A673 (cell line): ENCODE results near the gene ITGA1. TPM values are rescaled to one million over a fixed set of nuclear protein-coding genes. Genes with fewer than 3 reads are reported as not detected.
"Not testable (repeated sequence)": the region's sequence is repeated elsewhere in the genome, so short reads cannot be mapped to it uniquely, and the experiment has no call there.

Source experiments
- BruUV-seq: library from RNA; stranded (reverse); fragments of 400-500 nt; replicated peaks from 2 replicates; lab custom pipeline; 2021; lab: Mats Ljungman, UMichigan
- CTCF ChIA-PET: fragments of 300-600 bp; sonication (Branson Sonifier 250); formaldehyde crosslinking; loops from one replicate; lab custom pipeline; 2022; ENCODE audit warnings: antibody characterized with exemption; lab: Charles Lee
- POLR2A ChIA-PET: fragments of 300-600 bp; sonication (Branson Sonifier 250); formaldehyde crosslinking; loops from one replicate; lab custom pipeline; 2022; ENCODE audit warnings: antibody characterized with exemption; ENCODE audit not compliant: low non-redundant PET; lab: Charles Lee
- DNase-seq: peaks from one replicate; pipeline ENCODE4 v3.0.0-alpha.2; 2015; ENCODE audit warnings: low spot score
- H3K27ac ChIP-seq: fragments of 200-600 bp; sonication (generic); 2 replicates; pipeline ENCODE4 v1.5.1; 2016; ENCODE audit warnings: mixed run types, low read depth, mild to moderate bottlenecking, mixed read lengths, antibody characterized with exemption, low read length; ENCODE audit not compliant: poor library complexity, severe bottlenecking
- H3K27me3 ChIP-seq: fragments of 200-600 bp; sonication (generic); replicated peaks from 2 replicates; pipeline ENCODE4 v1.6.1; 2017; ENCODE audit warnings: mixed run types, low read depth, mild to moderate bottlenecking, mixed read lengths, antibody characterized with exemption, low read length; ENCODE audit not compliant: insufficient read depth, poor library complexity
- H3K36me3 ChIP-seq: fragments of 200-600 bp; sonication (generic); 2 replicates; pipeline ENCODE4 v1.6.1; 2016; ENCODE audit warnings: mixed run types, mild to moderate bottlenecking, mixed read lengths, antibody characterized with exemption, low read length; ENCODE audit not compliant: insufficient read depth, poor library complexity, severe bottlenecking
- H3K4me1 ChIP-seq: fragments of 200-600 bp; sonication (generic); 2 replicates; pipeline ENCODE4 v1.6.1; 2017; ENCODE audit warnings: mixed run types, mild to moderate bottlenecking, mixed read lengths, antibody characterized with exemption, low read length; ENCODE audit not compliant: insufficient read depth, poor library complexity, severe bottlenecking
- H3K4me3 ChIP-seq: fragments of 200-600 bp; sonication (generic); 2 replicates; pipeline ENCODE4 v1.5.1; 2016; ENCODE audit warnings: low read depth, mixed run types, mild to moderate bottlenecking, mixed read lengths, low read length; ENCODE audit not compliant: poor library complexity, severe bottlenecking
- H3K9me3 ChIP-seq: fragments of 200-600 bp; sonication (generic); 2 replicates; pipeline ENCODE4 v1.6.1; 2016; ENCODE audit warnings: mixed run types, low read depth, mild to moderate bottlenecking, mixed read lengths, antibody characterized with exemption, low read length; ENCODE audit not compliant: poor library complexity, severe bottlenecking
- CTCF ChIP-seq: fragments of 300-800, 200-600 bp; sonication (generic); conservative IDR thresholded peaks from 2 replicates; pipeline ENCODE4 v1.5.1; 2017; ENCODE audit warnings: low read depth, mild to moderate bottlenecking, antibody characterized with exemption, low read length, moderate library complexity, mixed read lengths
- EZH2 ChIP-seq: fragments of 200-600 bp; sonication (generic); IDR thresholded peaks from 2 replicates; pipeline ENCODE4 v1.6.1; 2017; ENCODE audit warnings: borderline replicate concordance, low read depth, mild to moderate bottlenecking, mixed read lengths, antibody characterized with exemption, low read length; ENCODE audit not compliant: poor library complexity, severe bottlenecking
- intact Hi-C: fragments of 100-400 bp; cut with micrococcal nuclease; formaldehyde crosslinking; loops from one replicate; pipeline ENCODE4 v1.10.0; 2022; ENCODE audit not compliant: unreplicated experiment
- total RNA-seq: library from RNA; stranded (reverse); gene quantifications from 2 replicates; pipeline ENCODE4 v1.2.3, GENCODE V29; 2021

Gene ITGA1
- total RNA-seq, 1 experiment from 2014 or later = 8.1 TPM

DNA sequence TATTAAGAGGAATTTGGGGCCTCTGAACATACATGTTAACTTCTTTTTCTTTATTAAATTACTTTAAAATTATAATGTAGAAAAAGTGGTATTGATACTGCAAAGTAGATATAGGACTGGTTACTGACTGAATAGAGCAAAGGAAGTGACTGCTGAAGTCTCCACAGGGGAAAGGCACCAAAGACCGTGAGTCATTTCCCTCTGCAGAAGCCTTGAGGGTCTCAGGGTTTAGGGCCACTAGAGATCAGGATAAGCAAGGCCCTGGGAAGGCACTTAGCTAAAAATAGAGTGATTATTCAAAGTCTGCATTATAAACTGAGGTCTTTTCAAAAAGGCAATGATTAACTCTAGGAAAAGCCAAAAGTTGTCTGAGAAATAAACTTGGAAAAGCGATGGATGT is 44.7 kb upstream of the ITGA1 start:
- ChIA-PET CTCF (no interaction called here), POLR2A (no interaction called here)
- intact Hi-C loops = no loop called here
- Histone ChIP-seq H3K27me3 (no peaks in the 10 kb centered on the region), H3K4me1 (peaks cover 29% of the 10 kb centered on the region), H3K9me3 (no peaks in the 10 kb centered on the region), H3K4me3 (no peak overlapping the region), H3K36me3 (no peaks in the 10 kb centered on the region), H3K27ac (no peak overlapping the region)
- no peak for TF ChIP-seq EZH2
- no peak for TF ChIP-seq CTCF
- peak; percentile 90 for DNase-seq
- no TSS peak for BruUV-seq

- Histone ChIP-seq H3K27me3 (no peaks in the 10 kb centered on the region), H3K4me1 (peaks cover 29% of the 10 kb centered on the region), H3K36me3 (no peaks in the 10 kb centered on the region), H3K4me3 (no peak overlapping the region), H3K9me3 (no peaks in the 10 kb centered on the region), H3K27ac (no peak overlapping the region)
- no TSS peak for BruUV-seq
- ChIA-PET CTCF (no interaction called here), POLR2A (no interaction called here)
- no peak for DNase-seq
- TF ChIP-seq EZH2 = no peak
- TF ChIP-seq CTCF = no peak
- intact Hi-C loops = no loop called here
Measured at GRCh38 chr5:52743529-52743928, 44.2 kb upstream of the ITGA1 start.

DNA sequence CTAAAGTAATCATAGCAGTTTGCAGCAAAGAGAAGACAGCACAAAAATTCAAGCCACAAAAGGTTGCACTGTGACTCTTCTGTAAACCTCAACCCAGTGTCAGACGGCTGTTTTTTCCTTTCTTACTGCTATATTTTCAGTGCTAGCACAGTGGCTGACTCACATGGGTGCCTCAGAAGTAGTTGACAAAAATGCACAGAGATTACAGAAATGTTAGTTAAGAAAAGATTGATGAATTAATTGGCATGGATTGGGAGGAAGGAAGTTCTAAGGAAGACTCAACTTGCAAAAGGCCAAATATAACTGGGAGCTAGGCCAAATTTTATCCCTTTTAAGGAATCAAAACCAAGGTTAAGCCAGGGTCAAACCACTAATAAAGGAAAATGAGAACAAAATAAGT is 43.7 kb upstream of the ITGA1 start:
- peak; percentile 32 for DNase-seq
- H3K36me3 ChIP-seq = no peaks in the 10 kb centered on the region
- H3K27me3 ChIP-seq = no peaks in the 10 kb centered on the region
- no peaks in the 10 kb centered on the region for H3K9me3 ChIP-seq
- no peak overlapping the region for H3K4me3 ChIP-seq
- intact Hi-C loops = no loop called here
- ChIA-PET POLR2A (no interaction called here), CTCF (no interaction called here)
- H3K27ac ChIP-seq = no peak overlapping the region
- TF ChIP-seq CTCF = no peak
- no peak for TF ChIP-seq EZH2
- no TSS peak for BruUV-seq
- peaks cover 29% of the 10 kb centered on the region for H3K4me1 ChIP-seq

DNA sequence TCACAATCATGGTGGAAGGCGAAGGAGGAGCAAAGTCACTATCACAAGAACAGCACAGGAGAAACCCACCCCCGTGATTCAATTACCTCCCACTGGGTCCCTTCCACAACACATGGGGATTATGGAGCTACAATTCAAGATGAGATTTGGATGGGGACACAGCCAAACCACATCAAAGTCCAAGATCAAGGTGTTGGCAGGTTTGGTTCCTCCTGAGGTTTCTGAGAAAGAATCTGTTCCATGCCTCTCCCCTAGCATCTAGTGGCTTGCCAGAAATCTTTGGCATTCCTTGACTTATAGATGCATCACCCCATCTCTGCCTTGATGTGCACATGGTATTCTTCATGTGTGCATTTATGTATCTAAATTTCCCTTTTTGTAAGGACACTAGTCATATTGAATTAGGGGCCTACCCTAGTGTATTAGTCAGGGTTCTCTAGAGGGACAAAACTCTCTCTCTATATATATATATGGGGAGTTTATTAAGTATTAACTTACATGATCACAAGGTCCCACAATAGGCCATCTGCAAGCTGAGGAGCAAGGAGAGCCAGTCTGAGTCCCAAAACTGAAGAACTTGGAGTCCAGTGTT is 42.8 kb upstream of the ITGA1 start:
- H3K9me3 ChIP-seq, DNase-seq, intact Hi-C loops, CTCF ChIA-PET, H3K36me3 ChIP-seq, BruUV-seq, POLR2A ChIA-PET, H3K27ac ChIP-seq, H3K27me3 ChIP-seq, H3K4me3 ChIP-seq: not testable (repeated sequence)
- H3K4me1 ChIP-seq = peaks cover 29% of the 10 kb centered on the region
